Measurements from ENCODE around the gene LRRN3. TPM values are rescaled to one million over a fixed set of nuclear protein-coding genes. Genes with fewer than 3 reads are reported as not detected.

The LRRN3 gene
- total and polyA plus RNA-seq, 10 of the 15 experiments (the other 5 are each of a cell fraction or from before 2014, with no cell fraction given): 0.02 to 0.24 (median 0.11) TPM; not detected in 3

DNA sequence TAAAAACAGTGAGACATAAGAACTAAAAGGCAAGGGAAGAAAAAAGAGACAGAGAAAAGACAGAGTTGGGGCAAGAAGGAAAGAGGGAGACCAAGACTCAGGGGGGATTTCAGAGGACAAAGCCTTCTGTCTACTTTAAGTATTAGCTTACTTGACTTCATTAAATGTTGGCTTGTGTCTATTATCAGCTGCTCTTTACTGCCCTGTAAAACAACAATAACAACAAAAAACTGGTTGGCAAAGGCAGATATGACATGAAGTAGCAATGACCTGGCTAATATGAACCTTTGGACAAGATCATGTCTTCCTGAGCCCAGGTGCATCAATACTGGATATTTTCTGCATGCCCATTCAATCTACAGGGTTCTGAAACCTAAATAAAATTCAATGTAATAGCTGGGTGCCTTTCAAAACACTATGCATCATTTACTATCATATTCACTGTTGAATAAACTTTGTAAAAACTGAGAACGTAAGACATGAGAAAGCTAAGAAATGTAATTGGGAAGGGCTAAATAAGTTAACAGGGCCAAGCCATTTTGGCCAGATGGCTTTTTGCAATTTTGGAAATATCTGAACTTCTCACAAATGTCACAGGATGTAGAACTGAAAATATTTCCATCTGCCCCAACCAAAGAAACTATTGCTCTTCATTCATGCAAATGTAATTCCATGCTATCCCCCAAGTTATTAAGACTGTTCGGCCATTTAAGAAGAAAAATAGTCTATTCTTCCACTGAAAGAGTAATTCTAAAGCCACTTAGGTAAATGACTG lies 49.4 kb downstream of the LRRN3 start:
- H3K27ac ChIP-seq (ENCODE audit: control insufficient read depth, insufficient read depth): no peak overlapping the region
- TF ChIP-seq NRF1 (conservative IDR thresholded peaks at IDR 0.05; ENCODE audit: low read depth, low read length) (no peak), HDAC2 (IDR thresholded peaks at IDR 0.05) (no peak), LARP7 (IDR thresholded peaks at IDR 0.05) (no peak), SREBF1 (IDR thresholded peaks at IDR 0.05; ENCODE audit: low read length) (no peak), NFIC (IDR thresholded peaks at IDR 0.05; ENCODE audit: low read depth, low read length) (no peak)
- TF ChIP-seq, protein P1, sequence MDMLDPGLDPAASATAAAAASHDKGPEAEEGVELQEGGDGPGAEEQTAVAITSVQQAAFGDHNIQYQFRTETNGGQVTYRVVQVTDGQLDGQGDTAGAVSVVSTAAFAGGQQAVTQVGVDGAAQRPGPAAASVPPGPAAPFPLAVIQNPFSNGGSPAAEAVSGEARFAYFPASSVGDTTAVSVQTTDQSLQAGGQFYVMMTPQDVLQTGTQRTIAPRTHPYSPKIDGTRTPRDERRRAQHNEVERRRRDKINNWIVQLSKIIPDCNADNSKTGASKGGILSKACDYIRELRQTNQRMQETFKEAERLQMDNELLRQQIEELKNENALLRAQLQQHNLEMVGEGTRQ (IDR thresholded peaks at IDR 0.05; ENCODE audit: borderline replicate concordance, low read depth, low read length): no peak
- TF ChIP-seq, protein P2, sequence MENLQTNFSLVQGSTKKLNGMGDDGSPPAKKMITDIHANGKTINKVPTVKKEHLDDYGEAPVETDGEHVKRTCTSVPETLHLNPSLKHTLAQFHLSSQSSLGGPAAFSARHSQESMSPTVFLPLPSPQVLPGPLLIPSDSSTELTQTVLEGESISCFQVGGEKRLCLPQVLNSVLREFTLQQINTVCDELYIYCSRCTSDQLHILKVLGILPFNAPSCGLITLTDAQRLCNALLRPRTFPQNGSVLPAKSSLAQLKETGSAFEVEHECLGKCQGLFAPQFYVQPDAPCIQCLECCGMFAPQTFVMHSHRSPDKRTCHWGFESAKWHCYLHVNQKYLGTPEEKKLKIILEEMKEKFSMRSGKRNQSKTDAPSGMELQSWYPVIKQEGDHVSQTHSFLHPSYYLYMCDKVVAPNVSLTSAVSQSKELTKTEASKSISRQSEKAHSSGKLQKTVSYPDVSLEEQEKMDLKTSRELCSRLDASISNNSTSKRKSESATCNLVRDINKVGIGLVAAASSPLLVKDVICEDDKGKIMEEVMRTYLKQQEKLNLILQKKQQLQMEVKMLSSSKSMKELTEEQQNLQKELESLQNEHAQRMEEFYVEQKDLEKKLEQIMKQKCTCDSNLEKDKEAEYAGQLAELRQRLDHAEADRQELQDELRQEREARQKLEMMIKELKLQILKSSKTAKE (IDR thresholded peaks at IDR 0.05; ENCODE audit: low read depth, poor library complexity, severe bottlenecking): no peak
- H3K9ac ChIP-seq (ENCODE audit: control insufficient read depth, insufficient read depth, low read length): no peak overlapping the region
- H3K9me3 ChIP-seq (replicated peaks; ENCODE audit: control insufficient read depth, insufficient read depth, low read length): no peaks in the 10 kb centered on the region
- no peak overlapping the region for H2AFZ ChIP-seq (ENCODE audit: control insufficient read depth, low read depth, low read length)
- FAIRE-seq: no peak
- H4K20me1 ChIP-seq (ENCODE audit: control insufficient read depth, insufficient read depth): no peaks in the 10 kb centered on the region
- no peak for ATAC-seq
- BruUV-seq (replicated peaks): no TSS peak
- SMC1A ChIA-PET (ENCODE audit: uncharacterized antibody, unreplicated experiment): interaction anchor here (0.7 to 4.2 kb wide), 4 partner anchors 21 to 64 kb away, joined by 3 to 19 read pairs (median 4); no protein-coding TSS in a partner anchor
- CTCF ChIA-PET: interaction anchor here (1.4 to 2.7 kb wide), 3 partner anchors 35 to 46 kb away, joined by 4 to 9 read pairs (median 7); no protein-coding TSS in a partner anchor
- H3K79me2 ChIP-seq (ENCODE audit: control insufficient read depth, insufficient read depth, low read length): no peaks in the 10 kb centered on the region
- WGBS (ENCODE audit: insufficient coverage, insufficient replicate concordance, low lambda C conversion rate, missing lambda C conversion rate): 100% methylated on average over 2 of the region's 2 CpGs
- intact Hi-C loops (cut with micrococcal nuclease; ENCODE audit: unreplicated experiment) (no loop called here), in situ Hi-C loops (cut with MboI) (no loop called here)
- no peaks in the 10 kb centered on the region for H3K36me3 ChIP-seq (ENCODE audit: control insufficient read depth in 2 of 2, insufficient read depth in 2 of 2, low read length in 1 of 2)
- POLR2A ChIA-PET: no interaction called here
- H3K4me2 ChIP-seq (ENCODE audit: control insufficient read depth, insufficient read depth): no peak overlapping the region
- no peak for DNase-seq (ENCODE audit: low read depth, low spot score)
- RAD21 ChIA-PET (ENCODE audit: unreplicated experiment): interaction anchor here (1.4 kb wide), 1 partner anchor 42 kb away, joined by 3 read pairs; no protein-coding TSS in a partner anchor
- no peak overlapping the region for H3K4me3 ChIP-seq
- H3K4me1 ChIP-seq (ENCODE audit: control insufficient read depth, insufficient read depth, low read length): peaks cover 9% of the 10 kb centered on the region; the same call in 1 of the 2 replicates
- H3K27me3 ChIP-seq (replicated peaks in 1 of 2; ENCODE audit: control insufficient read depth in 2 of 2, insufficient read depth in 2 of 2, low read length in 1 of 2): no peaks in the 10 kb centered on the region

Measured in GM12878 (cell line).